OCI-LY3 (cell line): Measurements from ENCODE around the gene KRT85.

Source experiments
- H2AFZ ChIP-seq: fragments of 200-600, 300-600 bp; shearing (Covaris generic); 2 replicates; pipeline ENCODE4 v1.6.0; 2014; ENCODE audit warnings: antibody characterized with exemption, low read depth, low read length
- H3K27ac ChIP-seq: fragments of 200-600, 300-600 bp; sonication (generic); 2 replicates; pipeline ENCODE4 v1.5.1; 2014; ENCODE audit warnings: mild to moderate bottlenecking, low read length, moderate library complexity, mixed read lengths
- H3K27me3 ChIP-seq: fragments of 200-600, 300-600 bp; sonication (generic); 2 replicates; pipeline ENCODE4 v1.6.1; 2014; ENCODE audit warnings: low read depth, low read length, mixed read lengths
- H3K36me3 ChIP-seq: fragments of 200-600, 300-600 bp; sonication (generic); replicated peaks from 2 replicates; pipeline ENCODE3; 2014; ENCODE audit warnings: low read depth, low read length, mixed read lengths
- H3K4me1 ChIP-seq: fragments of 300-600, 200-600 bp; sonication (generic); 2 replicates; pipeline ENCODE4 v1.6.1; 2014; ENCODE audit warnings: low read length, mixed read lengths
- H3K4me2 ChIP-seq: fragments of 200-600, 300-600 bp; sonication (generic); 2 replicates; pipeline ENCODE4 v1.6.1; 2014; ENCODE audit warnings: low read length, mixed read lengths
- H3K4me3 ChIP-seq: fragments of 300-600, 200-600 bp; sonication (generic); 2 replicates; pipeline ENCODE4 v1.5.1; 2014; ENCODE audit warnings: antibody characterized with exemption, mild to moderate bottlenecking, low read length, moderate library complexity
- H3K79me2 ChIP-seq: fragments of 300-600, 200-600 bp; shearing (Covaris generic); 2 replicates; pipeline ENCODE4 v1.6.1; 2014; ENCODE audit warnings: mild to moderate bottlenecking, low read length, mixed read lengths
- H3K9ac ChIP-seq: fragments of 300-600, 200-600 bp; shearing (Covaris generic); 2 replicates; pipeline ENCODE4 v1.6.0; 2014; ENCODE audit warnings: mild to moderate bottlenecking, low read length, moderate library complexity
- H3K9me3 ChIP-seq: fragments of 200-600, 300-600 bp; shearing (Covaris generic); 2 replicates; pipeline ENCODE4 v1.6.1; 2014; ENCODE audit warnings: low read length, mixed read lengths; ENCODE audit not compliant: insufficient read depth
- H4K20me1 ChIP-seq: fragments of 200-600, 300-600 bp; sonication (generic); 2 replicates; pipeline ENCODE4 v1.6.1; 2016; ENCODE audit warnings: low read length, mixed read lengths; ENCODE audit not compliant: insufficient read depth
- EZH2phosphoT487 ChIP-seq: fragments of 200-600 bp; shearing (Covaris generic); IDR thresholded peaks from 2 replicates; pipeline ENCODE4 v1.6.1; 2018; ENCODE audit warnings: antibody characterized with exemption, mixed run types, low read depth
- TF ChIP-seq, protein P1 (sequence below): fragments of 200-600, 300-600 bp; sonication (generic); IDR thresholded peaks from 2 replicates; pipeline ENCODE4 v1.5.1; 2014; ENCODE audit warnings: antibody characterized with exemption, low read length, low read depth

KRT85 gene

DNA sequence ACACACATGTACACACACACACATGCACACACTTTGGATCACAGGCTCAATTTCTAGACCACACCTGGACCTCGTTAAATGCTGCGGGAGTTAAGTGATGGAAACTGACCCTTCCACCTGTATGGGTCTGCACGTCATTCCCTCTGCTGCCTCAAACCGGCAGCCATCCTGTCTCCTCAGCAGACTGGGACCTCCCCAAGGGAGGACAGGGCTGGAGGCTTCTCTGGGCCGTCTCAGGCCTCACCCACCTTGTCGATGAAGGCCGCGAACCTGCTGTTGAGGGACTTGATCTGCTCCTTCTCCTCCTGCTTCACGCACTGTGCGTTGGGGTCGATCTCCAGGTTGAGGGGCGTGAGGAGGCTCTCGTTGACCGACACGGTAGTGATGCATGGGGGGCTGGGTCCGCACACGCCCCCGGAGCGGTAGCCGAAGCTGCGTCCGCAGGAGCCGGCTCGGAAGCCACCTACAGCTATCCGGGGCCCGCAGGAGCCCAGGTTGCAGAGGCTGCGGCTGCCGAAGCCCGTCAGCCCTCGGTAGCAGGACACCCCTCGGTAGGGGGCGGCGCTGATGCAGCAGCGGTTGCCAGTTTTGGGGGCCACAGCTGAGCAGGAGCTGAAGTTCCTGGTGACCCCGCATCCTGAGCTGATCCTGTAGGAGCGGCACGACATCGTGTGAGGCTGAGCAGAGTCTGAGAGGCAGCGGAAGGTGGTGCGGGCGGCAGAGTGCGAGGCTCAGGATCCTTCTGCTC is at the start of gene KRT85:
KRT85 (minus strand) TSS at position 744 of the 748 bp plus-strand sequence; CDS start at position 668, 76 bp downstream.
- Histone ChIP-seq H3K4me1 (peaks cover 6% of the 10 kb centered on the region; the same call in 1 of the 2 replicates), H3K79me2 (no peaks in the 10 kb centered on the region), H3K9me3 (no peaks in the 10 kb centered on the region), H4K20me1 (no peaks in the 10 kb centered on the region), H3K4me3 (no peak within 1 kb of the TSS), H3K9ac (no peak within 1 kb of the TSS), H2AFZ (no peak within 1 kb of the TSS), H3K27ac (no peak within 1 kb of the TSS), H3K36me3 (no peaks in the 10 kb centered on the region), H3K4me2 (no peak within 1 kb of the TSS), H3K27me3 (peaks cover 62% of the 10 kb centered on the region)
- TF ChIP-seq, protein P1, sequence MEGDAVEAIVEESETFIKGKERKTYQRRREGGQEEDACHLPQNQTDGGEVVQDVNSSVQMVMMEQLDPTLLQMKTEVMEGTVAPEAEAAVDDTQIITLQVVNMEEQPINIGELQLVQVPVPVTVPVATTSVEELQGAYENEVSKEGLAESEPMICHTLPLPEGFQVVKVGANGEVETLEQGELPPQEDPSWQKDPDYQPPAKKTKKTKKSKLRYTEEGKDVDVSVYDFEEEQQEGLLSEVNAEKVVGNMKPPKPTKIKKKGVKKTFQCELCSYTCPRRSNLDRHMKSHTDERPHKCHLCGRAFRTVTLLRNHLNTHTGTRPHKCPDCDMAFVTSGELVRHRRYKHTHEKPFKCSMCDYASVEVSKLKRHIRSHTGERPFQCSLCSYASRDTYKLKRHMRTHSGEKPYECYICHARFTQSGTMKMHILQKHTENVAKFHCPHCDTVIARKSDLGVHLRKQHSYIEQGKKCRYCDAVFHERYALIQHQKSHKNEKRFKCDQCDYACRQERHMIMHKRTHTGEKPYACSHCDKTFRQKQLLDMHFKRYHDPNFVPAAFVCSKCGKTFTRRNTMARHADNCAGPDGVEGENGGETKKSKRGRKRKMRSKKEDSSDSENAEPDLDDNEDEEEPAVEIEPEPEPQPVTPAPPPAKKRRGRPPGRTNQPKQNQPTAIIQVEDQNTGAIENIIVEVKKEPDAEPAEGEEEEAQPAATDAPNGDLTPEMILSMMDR, result no peak
- TF ChIP-seq EZH2phosphoT487, result no peak

DNA sequence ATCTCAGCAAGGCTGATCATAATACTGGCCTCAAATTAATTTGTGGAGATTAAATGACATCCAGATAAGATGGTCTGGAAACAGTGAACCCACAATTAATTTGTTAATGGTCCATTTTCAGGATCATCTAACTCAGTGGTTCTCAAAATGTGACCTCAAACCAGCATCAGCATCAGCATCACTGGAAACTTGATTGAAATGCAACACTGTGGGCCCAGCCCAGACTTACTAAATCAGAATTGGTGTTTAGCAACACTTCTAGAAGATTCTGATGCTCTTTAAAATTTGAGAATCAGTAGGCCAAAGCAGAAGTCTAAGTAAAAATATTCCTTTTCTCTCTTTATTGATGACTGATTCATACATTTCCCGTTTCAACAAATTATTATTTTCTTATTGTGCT is 49.5 kb upstream of the KRT85 start:
- no peaks in the 10 kb centered on the region for H3K9me3 ChIP-seq
- H2AFZ ChIP-seq, result no peak overlapping the region
- H3K27me3 ChIP-seq, result peaks cover 11% of the 10 kb centered on the region
- no peaks in the 10 kb centered on the region for H3K4me1 ChIP-seq
- H3K27ac ChIP-seq, result no peak overlapping the region
- H4K20me1 ChIP-seq, result no peaks in the 10 kb centered on the region
- H3K79me2 ChIP-seq, result no peaks in the 10 kb centered on the region
- TF ChIP-seq, protein P1, result no peak
- no peak for TF ChIP-seq EZH2phosphoT487
- H3K36me3 ChIP-seq, result no peaks in the 10 kb centered on the region
- no peak overlapping the region for H3K4me2 ChIP-seq
- H3K4me3 ChIP-seq, result no peak overlapping the region
- H3K9ac ChIP-seq, result no peak overlapping the region

DNA sequence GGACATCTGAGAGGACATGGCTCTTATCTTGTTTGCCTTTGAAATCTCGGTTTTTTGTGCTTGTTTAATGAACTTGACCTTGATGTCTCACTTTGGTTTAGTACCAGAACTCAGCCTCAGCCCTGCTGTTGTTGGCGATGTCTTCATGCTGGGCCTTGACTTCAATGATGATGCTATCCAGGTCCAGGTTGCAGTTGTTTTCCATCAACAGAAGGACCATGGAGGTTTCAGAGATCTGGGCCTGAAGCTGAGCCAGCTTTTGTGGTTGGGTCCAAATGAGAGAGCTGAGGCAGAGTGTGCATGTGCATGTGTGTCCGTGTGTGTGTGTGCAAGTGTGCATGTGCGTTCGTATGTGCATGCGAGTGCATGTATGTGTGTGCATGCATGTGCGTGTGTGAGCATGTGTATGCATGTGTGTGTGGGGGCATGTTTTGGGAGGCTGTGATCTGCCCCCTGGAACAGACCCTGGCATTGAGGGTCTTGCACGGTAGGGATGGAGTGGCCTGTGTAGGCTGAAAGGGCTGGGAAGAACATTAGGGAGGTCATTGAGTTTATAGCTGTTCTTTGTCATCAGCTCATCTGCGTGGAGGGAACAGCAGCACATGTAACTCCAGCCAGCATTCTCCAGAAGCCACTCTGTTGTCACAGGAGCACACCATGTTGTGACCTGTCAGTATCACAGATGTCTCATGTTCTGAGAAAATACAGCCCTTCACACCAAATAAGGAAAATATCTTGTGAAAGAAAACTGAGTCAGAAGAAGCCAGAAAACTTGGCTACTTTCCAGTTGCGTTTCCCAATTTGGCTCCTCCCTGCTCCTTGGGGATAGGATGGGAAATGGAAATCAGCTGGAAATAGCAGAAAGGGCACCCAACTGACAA is 48.8 kb upstream of the KRT85 start:
- H3K4me1 ChIP-seq, result no peaks in the 10 kb centered on the region
- H3K9ac ChIP-seq, result no peak overlapping the region
- H3K4me2 ChIP-seq, result no peak overlapping the region
- no peak overlapping the region for H2AFZ ChIP-seq
- no peak overlapping the region for H3K4me3 ChIP-seq
- H4K20me1 ChIP-seq, result no peaks in the 10 kb centered on the region
- H3K27ac ChIP-seq, result no peak overlapping the region
- TF ChIP-seq EZH2phosphoT487, result no peak
- TF ChIP-seq, protein P1, result no peak
- no peaks in the 10 kb centered on the region for H3K9me3 ChIP-seq
- H3K79me2 ChIP-seq, result no peaks in the 10 kb centered on the region
- H3K36me3 ChIP-seq, result no peaks in the 10 kb centered on the region
- H3K27me3 ChIP-seq, result peaks cover 4% of the 10 kb centered on the region

DNA sequence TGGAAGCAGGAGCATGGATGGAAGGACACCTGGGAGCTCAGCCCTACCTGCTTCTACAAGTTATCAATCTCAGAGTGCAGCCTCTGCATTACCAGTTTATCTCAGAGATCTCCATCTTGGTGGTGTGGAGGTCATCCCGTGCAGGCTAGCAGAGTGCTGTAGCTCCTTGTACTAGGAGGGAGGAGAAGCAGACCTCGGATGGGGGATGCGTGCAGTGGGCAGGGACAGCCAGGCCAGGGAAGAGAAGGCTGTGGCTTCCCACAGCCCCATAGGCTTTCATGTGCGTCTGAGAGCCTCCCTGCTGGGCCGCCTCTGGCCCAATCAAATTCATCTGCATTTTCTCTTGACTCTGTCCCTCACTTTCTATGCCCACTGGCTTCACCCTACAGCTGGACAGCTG is 47.7 kb upstream of the KRT85 start:
- Histone ChIP-seq H3K9me3 (no peaks in the 10 kb centered on the region), H3K4me3 (no peak overlapping the region), H2AFZ (no peak overlapping the region), H3K27me3 (no peaks in the 10 kb centered on the region; the same call in 1 of the 2 replicates), H3K36me3 (no peaks in the 10 kb centered on the region), H3K4me2 (no peak overlapping the region), H3K27ac (no peak overlapping the region), H4K20me1 (no peaks in the 10 kb centered on the region), H3K4me1 (no peaks in the 10 kb centered on the region), H3K79me2 (no peaks in the 10 kb centered on the region), H3K9ac (no peak overlapping the region)
- TF ChIP-seq, protein P1, result no peak
- TF ChIP-seq EZH2phosphoT487, result no peak
